ENCODE data around the gene RALGPS1.

RALGPS1 gene

DNA sequence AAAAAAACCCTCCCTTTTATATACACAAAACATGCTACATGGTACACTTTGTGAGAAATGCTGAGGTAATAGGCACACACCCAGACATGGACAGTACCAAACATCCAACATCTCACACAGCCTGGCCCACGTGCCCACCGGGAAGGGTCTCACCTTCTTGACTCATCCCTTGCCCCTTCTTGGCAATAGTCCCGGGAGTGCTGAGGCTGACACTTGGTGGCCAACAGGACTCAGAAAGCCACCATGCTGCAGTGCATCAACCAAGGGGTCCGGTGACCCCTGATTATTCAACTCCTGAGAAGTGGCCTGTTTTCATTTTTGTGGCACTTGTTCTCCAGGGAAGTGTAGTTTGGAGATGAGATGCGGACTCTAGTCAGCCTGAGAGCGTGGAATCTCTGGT is 172.8 kb downstream of the RALGPS1 start:
- no peak overlapping the region for H3K27ac ChIP-seq
- TF ChIP-seq ZFX (IDR thresholded peaks at IDR 0.05), result no peak
- TF ChIP-seq, protein P1, sequence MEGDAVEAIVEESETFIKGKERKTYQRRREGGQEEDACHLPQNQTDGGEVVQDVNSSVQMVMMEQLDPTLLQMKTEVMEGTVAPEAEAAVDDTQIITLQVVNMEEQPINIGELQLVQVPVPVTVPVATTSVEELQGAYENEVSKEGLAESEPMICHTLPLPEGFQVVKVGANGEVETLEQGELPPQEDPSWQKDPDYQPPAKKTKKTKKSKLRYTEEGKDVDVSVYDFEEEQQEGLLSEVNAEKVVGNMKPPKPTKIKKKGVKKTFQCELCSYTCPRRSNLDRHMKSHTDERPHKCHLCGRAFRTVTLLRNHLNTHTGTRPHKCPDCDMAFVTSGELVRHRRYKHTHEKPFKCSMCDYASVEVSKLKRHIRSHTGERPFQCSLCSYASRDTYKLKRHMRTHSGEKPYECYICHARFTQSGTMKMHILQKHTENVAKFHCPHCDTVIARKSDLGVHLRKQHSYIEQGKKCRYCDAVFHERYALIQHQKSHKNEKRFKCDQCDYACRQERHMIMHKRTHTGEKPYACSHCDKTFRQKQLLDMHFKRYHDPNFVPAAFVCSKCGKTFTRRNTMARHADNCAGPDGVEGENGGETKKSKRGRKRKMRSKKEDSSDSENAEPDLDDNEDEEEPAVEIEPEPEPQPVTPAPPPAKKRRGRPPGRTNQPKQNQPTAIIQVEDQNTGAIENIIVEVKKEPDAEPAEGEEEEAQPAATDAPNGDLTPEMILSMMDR (conservative IDR thresholded peaks at IDR 0.05), result no peak

DNA sequence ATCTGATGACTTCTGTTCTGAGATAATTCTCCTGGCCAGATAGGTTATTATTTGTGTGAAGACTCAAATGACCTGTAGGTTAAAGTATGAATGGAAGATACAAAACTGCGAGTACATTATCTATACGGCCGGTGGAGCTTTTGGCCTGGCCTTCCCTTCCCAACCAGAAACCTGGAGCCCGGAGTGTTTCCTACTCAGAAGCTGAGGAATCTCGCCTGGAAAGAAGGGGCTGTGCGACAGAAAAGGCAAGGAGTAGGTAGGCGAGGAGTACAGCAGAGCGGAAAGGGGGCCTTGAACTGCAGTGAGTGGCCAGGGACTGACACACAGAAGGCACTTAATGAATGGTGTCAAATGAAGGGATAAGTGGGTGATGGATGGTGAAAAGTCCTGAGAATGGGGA is 173.3 kb downstream of the RALGPS1 start:
- TF ChIP-seq, protein P1 (conservative IDR thresholded peaks at IDR 0.05), result no peak
- TF ChIP-seq ZFX (IDR thresholded peaks at IDR 0.05), result no peak
- no peak overlapping the region for H3K27ac ChIP-seq

- H3K27ac ChIP-seq, result peak overlapping the region; percentile 5; the same call in 1 of the 2 replicates
- TF ChIP-seq, protein P1 (conservative IDR thresholded peaks at IDR 0.05), result no peak
- no peak for TF ChIP-seq ZFX (IDR thresholded peaks at IDR 0.05)
Measured at GRCh38 chr9:127088724-127089615, 174.4 kb downstream of the RALGPS1 start.

DNA sequence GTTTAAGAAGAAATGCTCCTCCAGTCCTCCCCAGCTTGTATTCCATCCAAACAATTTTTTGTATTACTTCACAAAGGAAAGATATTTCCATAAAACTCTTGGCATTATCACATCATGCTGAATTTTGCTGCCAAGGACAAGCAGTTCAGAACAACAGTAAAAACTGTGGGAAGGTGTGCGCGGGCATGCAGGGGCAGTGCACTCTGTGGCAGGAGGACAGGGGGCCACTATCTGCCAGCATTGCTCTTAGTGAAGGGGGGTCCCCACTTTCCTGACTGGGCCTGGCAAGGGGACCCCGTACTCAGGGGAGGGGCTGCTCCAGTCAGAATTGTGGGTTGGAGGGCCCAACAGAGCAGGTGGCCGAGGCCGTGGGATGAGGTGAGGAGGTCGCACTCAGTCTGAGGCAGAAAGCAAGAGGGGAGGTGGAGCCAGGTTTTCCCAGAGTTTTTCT is 175.1 kb downstream of the RALGPS1 start:
- peak overlapping the region; percentile 5; the same call in 1 of the 2 replicates for H3K27ac ChIP-seq
- TF ChIP-seq, protein P1 (conservative IDR thresholded peaks at IDR 0.05), result no peak
- no peak for TF ChIP-seq ZFX (IDR thresholded peaks at IDR 0.05)

DNA sequence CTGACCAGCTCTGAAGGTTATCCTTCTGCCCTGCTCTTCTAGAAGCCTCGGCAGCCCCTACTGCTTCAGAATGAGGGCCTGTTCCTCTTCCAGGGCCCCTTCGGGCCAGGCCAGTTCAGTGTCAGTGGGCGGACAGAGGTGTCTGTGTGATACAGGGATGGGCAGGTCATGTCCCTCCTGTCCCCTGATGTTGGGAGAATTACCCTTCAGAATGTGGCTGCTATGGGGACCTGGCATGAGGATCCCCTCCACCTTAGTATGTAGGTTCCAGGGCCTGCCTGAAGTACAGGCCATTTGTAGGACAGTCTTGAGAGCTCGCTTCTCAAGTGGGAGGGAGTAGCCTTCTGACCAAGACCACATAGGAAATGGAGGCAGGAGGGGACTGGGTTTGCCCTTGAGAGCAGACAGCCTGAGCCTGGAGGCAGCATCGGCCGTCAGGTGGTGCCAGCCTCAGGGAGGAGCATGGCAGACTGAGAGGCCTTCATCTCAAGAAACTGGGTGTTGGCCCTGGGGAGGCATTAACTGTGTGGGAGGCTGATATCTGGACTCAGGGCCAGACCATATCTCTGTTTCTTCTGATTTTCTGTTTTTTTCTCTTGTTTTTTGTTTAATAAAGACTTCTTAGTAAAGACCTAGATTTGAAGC is 175.9 kb downstream of the RALGPS1 start:
- no peak for TF ChIP-seq ZFX (IDR thresholded peaks at IDR 0.05)
- TF ChIP-seq, protein P1 (conservative IDR thresholded peaks at IDR 0.05), result no peak
- no peak overlapping the region; the same call in 1 of the 2 replicates for H3K27ac ChIP-seq

GRCh38 chr9:127091526-127091925 is 176.9 kb downstream of the RALGPS1 start:
- no peak for TF ChIP-seq ZFX (IDR thresholded peaks at IDR 0.05)

DNA sequence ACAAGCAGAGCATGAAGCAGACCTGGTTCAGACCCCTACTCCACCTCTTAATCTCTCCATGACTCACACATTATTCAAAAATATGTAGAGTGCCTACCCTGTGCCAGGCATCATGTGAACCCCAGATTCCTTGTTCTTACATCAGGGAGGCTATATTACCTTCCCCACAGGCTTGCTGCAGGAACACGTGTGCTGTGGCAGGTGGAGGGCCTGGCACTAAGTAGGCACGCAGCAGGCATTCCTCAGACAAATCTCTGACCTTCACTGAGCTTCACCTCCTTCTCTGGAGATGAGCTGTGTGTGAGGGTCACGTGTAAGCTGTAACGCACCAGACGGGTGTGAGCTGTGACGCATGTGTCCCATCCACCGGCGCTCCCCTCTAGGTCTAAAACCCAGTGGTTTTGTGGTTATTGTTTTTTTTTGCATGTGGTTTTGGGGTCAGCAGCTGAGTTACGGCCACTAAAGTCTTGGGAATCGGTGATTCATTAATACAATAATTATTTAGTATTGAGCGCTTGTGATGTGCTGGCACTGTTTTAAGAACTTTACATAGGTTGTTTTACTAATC is 177.5 kb downstream of the RALGPS1 start:
- TF ChIP-seq, protein P1 (conservative IDR thresholded peaks at IDR 0.05), result no peak
- TF ChIP-seq ZFX (IDR thresholded peaks at IDR 0.05), result no peak
- no peak overlapping the region for H3K27ac ChIP-seq

More at GRCh38 chr9:127091526-127091925, 176.9 kb downstream of the RALGPS1 start:
- no peak overlapping the region for H3K27ac ChIP-seq
